GM20431 (cell line): Measurements from ENCODE around the gene IL17RA.

Source experiments
- in situ Hi-C: fragments of 300-500 bp; cut with MseI, MboI; formaldehyde crosslinking; loops from one replicate; pipeline ENCODE4 v1.15.0; 2020; ENCODE audit warnings: low sequenced_read_pairs; ENCODE audit not compliant: unreplicated experiment

The IL17RA gene

DNA sequence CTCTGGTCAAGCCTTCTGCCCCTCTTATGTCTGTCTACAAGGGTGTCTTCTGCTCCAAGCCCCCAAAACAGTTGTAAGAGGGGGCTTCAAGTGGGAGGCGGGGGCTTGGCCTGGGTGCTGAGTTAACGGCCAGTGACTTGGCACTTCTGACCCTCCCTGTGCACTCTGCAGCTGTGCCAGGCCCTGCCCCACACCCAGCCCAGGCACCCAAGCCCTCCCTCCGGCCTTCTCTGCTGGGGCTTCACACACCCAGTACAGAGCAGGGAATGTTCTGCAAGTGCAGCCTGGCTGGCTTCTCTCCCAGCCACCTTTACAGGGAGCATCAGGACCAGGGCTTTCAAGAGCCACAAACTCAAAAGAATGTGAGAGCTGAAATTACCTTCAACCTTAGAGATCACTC, 32.6 kb downstream of the IL17RA start:
- in situ Hi-C loops = no loop called here

- in situ Hi-C loops = no loop called here
Observed at GRCh38 chr22:17117890-17118289, 33.1 kb downstream of the IL17RA start.

GRCh38 chr22:17118342-17118741, 33.5 kb downstream of the IL17RA start:
- in situ Hi-C loops = no loop called here

- in situ Hi-C loops = no loop called here
Observed at GRCh38 chr22:17119481-17120202, 34.8 kb downstream of the IL17RA start.

- in situ Hi-C loops = no loop called here
Observed at GRCh38 chr22:17120281-17120680, 35.5 kb downstream of the IL17RA start.

DNA sequence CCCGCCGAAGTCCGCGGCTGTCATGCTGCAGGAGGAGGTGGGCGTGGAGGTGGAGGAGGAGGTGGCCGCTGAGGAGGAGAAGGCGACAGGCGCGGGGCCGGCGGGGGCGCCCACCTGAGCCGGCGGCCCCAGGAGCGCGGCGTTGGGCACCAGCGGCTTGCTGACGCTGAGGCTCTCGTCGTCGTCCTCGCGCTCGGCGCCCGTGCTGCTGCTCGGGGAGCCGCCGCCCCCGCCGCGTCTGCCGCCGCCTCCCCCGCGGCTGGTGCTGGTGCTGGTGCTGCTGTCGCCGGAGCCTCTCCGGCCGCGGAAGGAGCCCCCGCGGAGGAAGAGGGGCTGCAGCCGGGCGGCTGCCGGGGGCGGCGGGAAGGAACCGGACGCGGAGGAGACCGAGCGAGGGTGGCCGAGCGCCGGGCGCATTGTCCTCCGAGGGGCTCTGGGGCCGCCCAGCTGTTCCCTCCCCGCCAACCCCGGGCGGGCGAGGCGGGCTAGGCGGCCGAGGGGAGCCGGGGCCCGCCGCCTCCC, 36.0 kb downstream of the IL17RA start:
- in situ Hi-C loops = no loop called here

DNA sequence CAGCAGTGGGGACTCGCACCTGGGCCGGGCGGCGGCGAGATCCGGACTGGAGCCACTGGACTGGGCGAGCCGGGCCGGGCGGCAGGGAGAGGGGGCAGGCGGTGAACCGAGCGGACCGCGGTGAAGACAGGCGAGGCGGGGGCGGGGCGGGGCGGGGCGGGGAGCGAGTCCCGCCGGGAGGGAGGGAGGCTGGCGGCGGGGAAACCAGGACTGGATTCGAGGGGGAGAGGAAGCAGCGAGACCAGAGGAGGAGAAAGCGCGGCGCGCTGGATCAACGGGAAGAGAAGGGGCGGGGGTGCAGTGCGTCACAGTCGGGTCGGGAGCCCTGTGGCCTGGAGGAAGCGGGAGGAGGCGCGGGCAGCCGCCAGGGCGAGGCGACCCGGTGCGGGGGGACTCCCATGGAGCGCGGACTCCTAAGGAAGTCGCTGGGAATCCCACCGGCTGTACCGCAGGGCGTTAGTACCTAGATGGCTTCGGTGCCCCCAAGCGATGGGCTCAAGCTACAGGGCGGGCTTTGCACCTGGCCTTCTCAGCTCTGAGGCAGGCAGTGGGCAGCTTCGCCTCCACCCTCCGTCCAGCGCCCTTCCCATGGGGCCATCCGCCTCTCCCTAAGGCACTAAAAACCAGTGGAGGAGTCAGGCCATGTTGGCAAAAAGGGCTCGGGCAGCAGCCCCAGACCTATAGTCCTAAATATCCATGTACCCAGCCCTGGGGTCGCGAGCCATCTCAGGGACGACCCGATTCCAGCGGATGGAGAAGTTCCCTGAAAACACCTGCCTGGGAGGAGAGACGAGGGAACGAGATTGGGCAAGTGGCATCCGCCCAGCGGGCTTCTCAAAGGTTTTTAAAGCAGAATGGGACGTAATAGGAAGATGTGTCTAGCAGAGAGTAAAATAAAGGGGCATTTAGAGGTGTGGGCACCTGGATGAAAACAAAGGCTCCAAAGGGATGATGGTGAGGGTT, 36.7 kb downstream of the IL17RA start, which contains the start of gene TMEM121B:
TSS of gene TMEM121B (minus strand) at position 128 of the 963 bp plus-strand sequence. CDS start 233 bp downstream, outside the sequence.
- in situ Hi-C loops = no loop called here

- in situ Hi-C loops = no loop called here
Observed at GRCh38 chr22:17130199-17130598, 45.4 kb downstream of the IL17RA start.

DNA sequence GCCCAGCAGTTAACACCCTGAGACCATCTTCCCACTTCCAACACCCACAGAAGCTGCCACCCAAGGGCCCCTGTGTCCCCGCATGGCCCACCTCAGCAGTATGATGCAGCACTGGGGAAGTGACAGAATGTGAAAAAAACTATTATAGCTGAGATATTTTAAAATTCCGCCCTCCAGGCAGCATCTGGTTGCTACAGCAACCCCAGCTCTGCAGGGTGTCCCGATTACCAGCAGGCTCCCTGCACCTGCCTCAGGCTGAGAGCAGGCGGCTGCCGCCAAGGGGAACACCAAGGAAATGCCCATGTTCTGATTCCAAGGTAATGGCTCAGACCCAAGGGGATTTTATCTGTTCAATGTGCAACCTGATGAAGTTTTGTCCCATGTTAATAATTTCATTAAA, 46.9 kb downstream of the IL17RA start:
- in situ Hi-C loops = no loop called here

GRCh38 chr22:17132112-17132511, 47.3 kb downstream of the IL17RA start:
- in situ Hi-C loops = no loop called here

- in situ Hi-C loops = no loop called here
Observed at GRCh38 chr22:17133137-17133536, 48.3 kb downstream of the IL17RA start.

GRCh38 chr22:17135153-17135760, 50.5 kb downstream of the IL17RA start:
- in situ Hi-C loops = no loop called here

DNA sequence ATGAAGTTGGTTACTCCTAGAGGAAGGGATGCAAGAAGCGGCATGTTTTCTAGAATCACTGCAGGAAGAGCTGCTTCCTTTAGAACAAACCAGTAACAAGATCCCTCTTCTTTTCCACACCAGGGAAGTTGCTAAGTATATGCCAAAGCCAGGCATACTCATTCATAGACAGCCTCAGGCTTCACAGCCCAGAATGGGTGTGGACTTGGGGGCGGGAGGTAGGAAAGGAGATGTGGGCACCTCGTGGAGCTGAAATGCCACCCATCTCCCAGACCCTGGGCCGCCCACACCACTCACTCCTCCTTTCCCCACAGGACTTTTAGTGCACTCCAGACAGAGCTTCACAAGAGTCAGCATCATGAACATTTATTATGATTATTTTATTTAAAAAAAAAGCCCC, 52.4 kb downstream of the IL17RA start:
- in situ Hi-C loops = no loop called here

DNA sequence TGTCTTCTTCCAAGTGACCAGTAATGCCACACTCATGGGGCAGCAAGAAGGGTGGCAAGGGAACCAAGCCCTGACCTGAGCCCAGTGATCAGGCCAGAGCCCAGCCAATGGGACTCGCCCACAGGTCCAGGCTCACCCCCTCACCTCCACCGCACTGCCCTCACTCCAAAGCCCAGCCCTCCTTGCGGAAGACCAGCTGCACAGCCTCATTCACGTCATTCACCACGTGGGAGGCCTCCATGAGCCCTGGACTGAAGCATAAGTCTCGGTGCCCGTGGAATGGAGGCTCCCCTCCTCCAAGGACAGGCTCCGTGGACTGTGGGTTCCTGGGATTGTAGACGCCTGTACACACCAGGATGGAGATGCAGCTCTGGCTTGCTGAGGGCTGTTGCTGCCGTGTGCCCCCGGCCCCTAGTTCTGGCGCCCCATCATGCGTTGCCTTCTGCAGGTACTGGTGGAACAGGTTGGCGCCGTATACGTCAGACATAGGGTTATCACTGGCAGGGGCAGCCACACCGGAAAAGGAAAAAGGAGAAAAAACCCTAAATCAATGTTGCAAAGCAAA, 53.1 kb downstream of the IL17RA start:
- in situ Hi-C loops = no loop called here

DNA sequence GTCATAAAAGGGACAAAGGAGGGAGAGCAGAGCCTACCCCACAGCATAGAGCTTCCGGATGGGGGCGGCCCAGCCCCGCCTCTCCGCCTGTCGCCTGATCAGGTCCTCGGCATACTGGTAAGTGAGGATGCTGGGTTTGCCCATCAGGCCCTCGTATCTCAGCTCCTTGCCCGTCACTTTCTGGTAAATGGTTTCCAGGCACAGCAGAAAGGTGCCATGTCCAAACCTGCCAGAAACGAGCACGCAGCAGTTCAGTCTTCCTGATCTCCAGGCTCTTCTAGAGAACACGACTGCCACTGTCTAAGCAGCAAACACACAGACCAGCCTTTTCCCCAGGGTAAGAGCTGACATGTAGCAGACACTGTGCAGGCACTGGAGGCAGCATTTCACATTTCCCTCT, 53.7 kb downstream of the IL17RA start:
- in situ Hi-C loops = no loop called here

GRCh38 chr22:17140022-17140421, 55.2 kb downstream of the IL17RA start:
- in situ Hi-C loops = no loop called here

DNA sequence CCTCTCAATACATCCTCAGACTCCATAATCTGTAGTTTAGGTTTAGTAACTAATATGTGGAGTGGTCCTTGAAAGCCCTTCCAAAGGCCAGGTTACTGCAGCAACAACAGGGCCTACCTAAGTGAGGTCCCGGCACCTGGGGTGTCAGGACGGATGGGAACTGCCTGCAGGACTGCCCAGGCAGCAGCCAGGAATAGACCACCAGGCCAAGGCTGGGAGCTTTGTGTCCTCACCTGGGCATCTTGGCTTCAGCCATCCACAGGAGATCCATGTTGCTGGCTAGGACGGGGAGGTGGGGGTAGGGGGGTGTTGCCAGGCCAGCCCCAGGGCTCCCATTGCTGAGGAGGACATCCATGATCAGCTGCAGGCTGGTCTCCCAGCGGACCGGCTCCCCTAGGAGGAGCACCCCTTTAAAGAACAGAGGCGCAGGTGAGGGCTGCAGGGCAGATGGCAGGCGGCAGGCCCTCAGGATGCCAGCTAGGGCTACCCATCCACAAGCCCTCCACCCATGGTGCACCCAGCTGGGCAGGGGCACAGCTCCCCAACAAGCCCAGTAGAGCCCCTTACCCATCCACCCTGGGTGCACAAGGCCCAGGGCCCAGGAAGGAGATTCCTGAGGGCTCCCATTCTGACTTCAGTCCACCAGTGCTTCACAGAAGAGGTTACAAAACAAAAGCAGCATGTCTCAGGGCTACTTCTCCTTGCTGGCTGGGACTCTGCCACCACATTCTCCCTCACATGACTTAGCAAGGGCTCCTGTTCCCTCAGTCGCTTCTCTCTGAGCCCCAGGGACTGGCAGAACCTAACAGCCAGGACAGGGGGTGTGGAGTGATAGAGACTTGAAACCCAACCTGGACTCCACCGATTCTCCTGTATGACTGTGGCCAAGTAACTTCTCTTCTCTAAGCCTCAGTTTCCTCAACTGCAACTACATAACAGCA, 56.3 kb downstream of the IL17RA start:
- in situ Hi-C loops = no loop called here

- in situ Hi-C loops = no loop called here
Observed at GRCh38 chr22:17143101-17143500, 58.3 kb downstream of the IL17RA start.

GRCh38 chr22:17143826-17144225, 59.0 kb downstream of the IL17RA start:
- in situ Hi-C loops = no loop called here
